ENCODE results near the gene CCDC7. TPM values are rescaled to one million over a fixed set of nuclear protein-coding genes. Genes with fewer than 3 reads are reported as not detected.
"Not testable (repeated sequence)": the region's sequence is repeated elsewhere in the genome, so short reads cannot be mapped to it uniquely, and the experiment has no call there.

The CCDC7 gene
- total RNA-seq, 1 donor from 2014 or later: 6.7 TPM

DNA sequence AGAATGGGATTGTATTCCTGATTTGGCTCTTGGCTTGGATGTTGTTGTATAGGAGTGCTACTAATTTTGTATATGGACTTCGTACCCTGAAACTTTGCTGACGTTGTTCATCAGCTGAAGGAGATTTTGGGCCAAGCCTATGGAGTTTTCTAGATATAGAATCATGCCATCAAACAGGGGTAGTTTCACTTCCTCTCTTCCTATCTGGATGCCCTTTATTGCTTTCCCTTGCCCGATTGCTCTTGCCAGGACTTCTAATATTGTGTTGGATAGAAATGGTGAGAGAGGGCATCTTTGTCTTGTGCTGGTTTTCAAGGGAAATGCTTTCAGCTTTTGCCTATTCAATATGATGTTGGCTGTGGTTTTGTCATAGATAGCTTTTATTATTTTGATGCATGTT, 92.3 kb downstream of the CCDC7 start:
- TF ChIP-seq, protein P1, sequence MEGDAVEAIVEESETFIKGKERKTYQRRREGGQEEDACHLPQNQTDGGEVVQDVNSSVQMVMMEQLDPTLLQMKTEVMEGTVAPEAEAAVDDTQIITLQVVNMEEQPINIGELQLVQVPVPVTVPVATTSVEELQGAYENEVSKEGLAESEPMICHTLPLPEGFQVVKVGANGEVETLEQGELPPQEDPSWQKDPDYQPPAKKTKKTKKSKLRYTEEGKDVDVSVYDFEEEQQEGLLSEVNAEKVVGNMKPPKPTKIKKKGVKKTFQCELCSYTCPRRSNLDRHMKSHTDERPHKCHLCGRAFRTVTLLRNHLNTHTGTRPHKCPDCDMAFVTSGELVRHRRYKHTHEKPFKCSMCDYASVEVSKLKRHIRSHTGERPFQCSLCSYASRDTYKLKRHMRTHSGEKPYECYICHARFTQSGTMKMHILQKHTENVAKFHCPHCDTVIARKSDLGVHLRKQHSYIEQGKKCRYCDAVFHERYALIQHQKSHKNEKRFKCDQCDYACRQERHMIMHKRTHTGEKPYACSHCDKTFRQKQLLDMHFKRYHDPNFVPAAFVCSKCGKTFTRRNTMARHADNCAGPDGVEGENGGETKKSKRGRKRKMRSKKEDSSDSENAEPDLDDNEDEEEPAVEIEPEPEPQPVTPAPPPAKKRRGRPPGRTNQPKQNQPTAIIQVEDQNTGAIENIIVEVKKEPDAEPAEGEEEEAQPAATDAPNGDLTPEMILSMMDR (IDR thresholded peaks at IDR 0.05; ENCODE audit: partially characterized antibody, unreplicated experiment): no peak
- no peaks in the 10 kb centered on the region for H3K27me3 Mint-ChIP-seq (ENCODE audit: unreplicated experiment)
- no peak overlapping the region for H3K27ac Mint-ChIP-seq (ENCODE audit: unreplicated experiment)
- no peaks in the 10 kb centered on the region for H3K4me1 Mint-ChIP-seq (ENCODE audit: low read depth, unreplicated experiment)
- H3K4me3 Mint-ChIP-seq (ENCODE audit: unreplicated experiment): no peak overlapping the region
- DNase-seq: no peak
- H3K9me3 Mint-ChIP-seq (ENCODE audit: unreplicated experiment): no peaks in the 10 kb centered on the region
- H3K36me3 Mint-ChIP-seq (ENCODE audit: unreplicated experiment): peaks cover 12% of the 10 kb centered on the region

DNA sequence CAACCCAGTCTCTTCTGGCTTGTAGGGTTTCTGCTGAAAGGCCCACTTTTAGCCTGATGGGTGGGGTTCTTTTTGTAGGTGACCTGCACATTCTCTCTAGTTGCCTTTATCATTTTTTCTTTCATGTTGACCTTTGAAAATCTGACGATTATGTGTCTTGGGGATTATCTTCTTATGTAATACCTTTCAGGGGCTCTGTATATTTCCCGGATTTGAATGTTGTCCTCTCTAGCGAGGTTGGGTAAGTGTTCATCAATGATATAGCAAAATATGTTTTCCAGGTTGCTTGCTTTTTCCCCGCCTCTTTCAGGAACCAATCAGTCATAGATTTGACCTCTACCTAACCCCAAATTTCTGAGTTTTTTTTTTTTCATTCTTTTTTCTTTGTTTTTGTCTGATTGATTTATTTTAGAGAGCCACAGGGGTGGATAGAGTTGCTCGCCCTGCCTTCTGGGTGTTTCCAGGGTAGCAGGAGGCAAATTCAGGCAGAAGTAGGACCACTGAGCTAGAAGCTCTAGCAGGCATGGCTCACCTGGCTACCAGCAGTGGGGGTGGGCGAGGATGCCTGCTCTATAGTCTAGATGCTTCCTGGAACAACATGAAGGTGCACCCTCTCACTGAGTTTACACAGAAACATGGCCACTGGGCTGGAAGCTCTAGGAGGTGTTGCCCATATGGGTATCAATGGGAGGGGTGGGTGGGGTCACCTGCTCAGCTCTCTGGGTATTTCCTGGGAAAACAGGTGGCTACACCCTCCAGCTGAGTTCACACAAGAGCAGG, 94.9 kb downstream of the CCDC7 start:
- H3K27me3 Mint-ChIP-seq (ENCODE audit: unreplicated experiment): no peaks in the 10 kb centered on the region

DNA sequence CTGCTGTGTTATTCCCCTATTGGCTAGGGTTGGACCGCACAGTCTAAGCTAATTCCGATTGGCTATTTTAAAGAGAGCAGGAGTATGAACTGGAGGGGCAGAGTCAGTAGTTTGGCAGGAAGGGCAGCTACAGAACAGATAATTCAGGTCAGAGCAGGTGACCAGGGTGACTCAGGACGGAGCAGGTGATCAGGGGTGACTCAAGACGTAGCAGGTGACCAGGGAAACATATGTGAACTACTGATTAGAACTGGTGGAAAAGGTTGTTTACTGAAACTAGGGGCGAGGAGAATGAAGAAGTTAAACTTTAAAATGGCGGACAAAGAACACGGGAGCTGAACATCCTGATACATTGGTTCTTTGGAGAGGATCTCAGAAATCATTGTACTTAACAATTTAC, 102.3 kb downstream of the CCDC7 start:
- Mint-ChIP-seq H3K27me3 (ENCODE audit: unreplicated experiment) (no peaks in the 10 kb centered on the region), H3K9me3 (ENCODE audit: unreplicated experiment) (peaks cover 5% of the 10 kb centered on the region), H3K4me1 (ENCODE audit: low read depth, unreplicated experiment) (no peaks in the 10 kb centered on the region), H3K36me3 (ENCODE audit: unreplicated experiment) (peaks cover 3% of the 10 kb centered on the region), H3K27ac (ENCODE audit: unreplicated experiment) (no peak overlapping the region), H3K4me3 (ENCODE audit: unreplicated experiment) (no peak overlapping the region)
- DNase-seq: no peak
- TF ChIP-seq, protein P1 (IDR thresholded peaks at IDR 0.05; ENCODE audit: partially characterized antibody, unreplicated experiment): no peak

More for the DNA sequence above, 94.9 kb downstream of the CCDC7 start:
- H3K4me1 Mint-ChIP-seq (ENCODE audit: low read depth, unreplicated experiment): no peaks in the 10 kb centered on the region
- H3K36me3 Mint-ChIP-seq (ENCODE audit: unreplicated experiment): peaks cover 6% of the 10 kb centered on the region
- no peaks in the 10 kb centered on the region for H3K9me3 Mint-ChIP-seq (ENCODE audit: unreplicated experiment)
- no peak overlapping the region for H3K4me3 Mint-ChIP-seq (ENCODE audit: unreplicated experiment)
- DNase-seq: no peak
- H3K27ac Mint-ChIP-seq (ENCODE audit: unreplicated experiment): no peak overlapping the region
- TF ChIP-seq, protein P1 (IDR thresholded peaks at IDR 0.05; ENCODE audit: partially characterized antibody, unreplicated experiment): no peak

DNA sequence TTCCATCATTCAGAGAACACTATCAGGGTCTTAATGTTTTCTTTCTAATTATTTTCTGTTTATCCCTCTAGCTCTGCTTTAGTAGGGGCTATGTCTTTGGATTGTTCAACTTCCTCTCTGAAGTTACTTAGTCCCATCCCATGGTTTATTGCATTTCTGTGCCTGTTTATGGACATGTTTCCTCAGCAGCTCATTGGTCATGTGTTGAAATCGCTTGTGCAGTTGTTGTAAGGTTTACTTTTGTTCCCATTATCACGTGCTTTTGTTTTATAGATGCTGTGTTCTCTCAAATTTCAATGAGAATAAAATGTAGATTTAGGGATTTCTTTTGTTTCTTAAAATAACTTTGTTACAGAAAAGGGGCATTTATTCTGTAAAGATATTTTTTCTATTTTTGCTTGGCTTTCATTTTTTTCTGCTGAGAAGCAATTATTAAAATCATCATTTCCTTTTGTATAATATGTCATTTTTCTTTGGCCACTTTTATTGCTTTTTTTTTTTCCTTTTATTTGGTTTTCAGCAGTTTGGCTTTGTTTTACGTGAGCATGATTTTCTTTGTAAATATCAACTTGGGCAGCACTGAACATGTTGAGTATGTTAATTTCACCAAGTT, 110.9 kb downstream of the CCDC7 start:
- peaks cover 3% of the 10 kb centered on the region for H3K27me3 Mint-ChIP-seq (ENCODE audit: unreplicated experiment)
- DNase-seq: no peak
- TF ChIP-seq, protein P1 (IDR thresholded peaks at IDR 0.05; ENCODE audit: partially characterized antibody, unreplicated experiment): no peak
- no peak overlapping the region for H3K4me3 Mint-ChIP-seq (ENCODE audit: unreplicated experiment)
- H3K9me3 Mint-ChIP-seq (ENCODE audit: unreplicated experiment): peaks cover 2% of the 10 kb centered on the region
- H3K27ac Mint-ChIP-seq (ENCODE audit: unreplicated experiment): no peak overlapping the region
- no peaks in the 10 kb centered on the region for H3K36me3 Mint-ChIP-seq (ENCODE audit: unreplicated experiment)
- H3K4me1 Mint-ChIP-seq (ENCODE audit: low read depth, unreplicated experiment): no peaks in the 10 kb centered on the region

DNA sequence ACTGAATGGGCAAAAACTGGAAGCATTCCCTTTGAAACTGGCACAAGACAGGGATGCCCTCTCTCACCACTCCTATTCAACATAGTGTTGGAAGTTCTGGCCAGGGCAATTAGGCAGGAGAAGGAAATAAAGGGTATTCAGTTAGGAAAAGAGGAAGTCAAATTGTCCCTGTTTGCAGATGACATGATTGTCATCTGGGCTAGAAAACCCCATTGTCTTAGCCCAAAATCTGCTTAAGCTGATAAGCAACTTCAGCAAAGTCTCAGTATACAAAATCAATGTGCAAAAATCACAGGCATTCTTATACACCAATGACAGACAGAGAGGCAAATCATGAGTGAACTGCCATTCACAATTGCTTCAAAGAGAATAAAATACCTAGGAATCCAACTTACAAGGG, 116.8 kb downstream of the CCDC7 start:
- not testable (repeated sequence) for H3K27me3 Mint-ChIP-seq (ENCODE audit: unreplicated experiment); H3K4me1 Mint-ChIP-seq (ENCODE audit: low read depth, unreplicated experiment); H3K27ac Mint-ChIP-seq (ENCODE audit: unreplicated experiment)

More for the DNA sequence above, 116.8 kb downstream of the CCDC7 start:
- DNase-seq; H3K36me3 Mint-ChIP-seq (ENCODE audit: unreplicated experiment); H3K9me3 Mint-ChIP-seq (ENCODE audit: unreplicated experiment); H3K4me3 Mint-ChIP-seq (ENCODE audit: unreplicated experiment): not testable (repeated sequence)

Data from glutamatergic neuron (in vitro differentiated cells).